DOHH2 (cell line): ENCODE results near the gene EXOC6B.

Source experiments
- H3F3A ChIP-seq: fragments of 200-600 bp; sonication (generic), shearing (Covaris generic); 2 replicates; pipeline ENCODE4 v1.6.0; 2016; ENCODE audit warnings: antibody characterized with exemption, mild to moderate bottlenecking; ENCODE audit not compliant: control insufficient read depth, insufficient read depth
- H3K27ac ChIP-seq: fragments of 200-600 bp; sonication (generic); 2 replicates; pipeline ENCODE4 v1.5.1; 2014; ENCODE audit warnings: low read depth, mild to moderate bottlenecking, low read length, moderate library complexity
- H3K27me3 ChIP-seq: fragments of 200-600 bp; sonication (generic); 2 replicates; pipeline ENCODE4 v1.6.1; 2014; ENCODE audit warnings: mild to moderate bottlenecking, low read length, mixed read lengths; ENCODE audit not compliant: control insufficient read depth
- H3K36me3 ChIP-seq: fragments of 200-600 bp; sonication (generic); 2 replicates; pipeline ENCODE4 v1.6.1; 2014; ENCODE audit warnings: mild to moderate bottlenecking, low read length, moderate library complexity, mixed read lengths; ENCODE audit not compliant: control insufficient read depth
- H3K4me1 ChIP-seq: fragments of 200-600 bp; sonication (generic); 2 replicates; pipeline ENCODE4 v1.6.1; 2014; ENCODE audit warnings: mild to moderate bottlenecking, low read length, mixed read lengths; ENCODE audit not compliant: control insufficient read depth
- H3K4me2 ChIP-seq: fragments of 200-600 bp; sonication (generic); 2 replicates; pipeline ENCODE4 v1.6.0; 2014; ENCODE audit warnings: mild to moderate bottlenecking, low read length, moderate library complexity
- H3K4me3 ChIP-seq: fragments of 200-600 bp; sonication (generic); 2 replicates; pipeline ENCODE4 v1.5.1; 2014; ENCODE audit warnings: mild to moderate bottlenecking, low read length, mixed read lengths
- H3K79me2 ChIP-seq: fragments of 200-600 bp; sonication (generic); 2 replicates; pipeline ENCODE4 v1.6.1; 2014; ENCODE audit warnings: mild to moderate bottlenecking, low read length, mixed read lengths; ENCODE audit not compliant: control insufficient read depth
- H3K9me2 ChIP-seq: fragments of 200-600 bp; sonication (generic); replicated peaks from 2 replicates; pipeline ENCODE4 v1.6.1; 2014; ENCODE audit warnings: mild to moderate bottlenecking, low read length, mixed read lengths; ENCODE audit not compliant: control insufficient read depth
- H3K9me3 ChIP-seq: fragments of 200-600 bp; sonication (generic); 2 replicates; pipeline ENCODE4 v1.6.1; 2014; ENCODE audit warnings: antibody characterized with exemption, low read length, mixed read lengths; ENCODE audit not compliant: control insufficient read depth, insufficient read depth
- H4K20me1 ChIP-seq: fragments of 200-600 bp; sonication (generic); 2 replicates; pipeline ENCODE4 v1.6.0; 2014; ENCODE audit warnings: low read depth, mild to moderate bottlenecking, antibody characterized with exemption, low read length, moderate library complexity; ENCODE audit not compliant: control insufficient read depth, insufficient read depth
- CTCF ChIP-seq: fragments of 200-600 bp; sonication (generic); IDR thresholded peaks from one replicate; pipeline ENCODE4 v1.5.1; 2014; ENCODE audit warnings: antibody characterized with exemption, mild to moderate bottlenecking, low read depth, low read length; ENCODE audit not compliant: poor library complexity, severe bottlenecking
- EZH2phosphoT487 ChIP-seq: fragments of 200-600 bp; sonication (generic); IDR thresholded peaks from 2 replicates; pipeline ENCODE4 v1.6.1; 2017; ENCODE audit warnings: borderline replicate concordance, mild to moderate bottlenecking, antibody characterized with exemption, low read length, moderate library complexity, mixed read lengths

EXOC6B gene

GRCh38 chr2:72821118-72821517, 4.7 kb downstream of the EXOC6B start:
- no peaks in the 10 kb centered on the region for H3K36me3 ChIP-seq
- H3K9me2 ChIP-seq, result no peaks in the 10 kb centered on the region
- no peak overlapping the region for H3K4me3 ChIP-seq
- H3K4me1 ChIP-seq, result peaks cover 8% of the 10 kb centered on the region
- H3K27me3 ChIP-seq, result no peaks in the 10 kb centered on the region
- no peaks in the 10 kb centered on the region for H3K79me2 ChIP-seq
- H3F3A ChIP-seq, result no peaks in the 10 kb centered on the region
- no peaks in the 10 kb centered on the region for H3K9me3 ChIP-seq
- no peak for TF ChIP-seq CTCF
- no peak for TF ChIP-seq EZH2phosphoT487
- no peaks in the 10 kb centered on the region for H4K20me1 ChIP-seq
- no peak overlapping the region for H3K27ac ChIP-seq
- no peak overlapping the region for H3K4me2 ChIP-seq

- Histone ChIP-seq H3K79me2 (no peaks in the 10 kb centered on the region), H3K9me2 (no peaks in the 10 kb centered on the region), H3K36me3 (no peaks in the 10 kb centered on the region), H3F3A (no peaks in the 10 kb centered on the region), H3K4me3 (no peak overlapping the region), H3K27me3 (no peaks in the 10 kb centered on the region), H3K27ac (no peak overlapping the region), H4K20me1 (no peaks in the 10 kb centered on the region), H3K4me1 (0 out of 2 replicates have a peak, but pooled peaks cover 3% of the 10 kb centered on the region), H3K9me3 (no peaks in the 10 kb centered on the region), H3K4me2 (no peak overlapping the region)
- TF ChIP-seq CTCF (no peak), EZH2phosphoT487 (no peak)
These were observed 6.3 kb downstream of the EXOC6B start for GRCh38 chr2:72819501-72819900.

GRCh38 chr2:72815655-72816278, 10.1 kb downstream of the EXOC6B start:
- Histone ChIP-seq H3K27ac (no peak overlapping the region), H3K4me2 (no peak overlapping the region), H3K9me2 (no peaks in the 10 kb centered on the region), H3K79me2 (no peaks in the 10 kb centered on the region), H3K9me3 (no peaks in the 10 kb centered on the region), H3F3A (no peaks in the 10 kb centered on the region), H3K36me3 (no peaks in the 10 kb centered on the region), H3K27me3 (no peaks in the 10 kb centered on the region), H4K20me1 (no peaks in the 10 kb centered on the region), H3K4me3 (no peak overlapping the region), H3K4me1 (no peaks in the 10 kb centered on the region)
- TF ChIP-seq CTCF (no peak), EZH2phosphoT487 (no peak)

GRCh38 chr2:72813841-72814240, 12.0 kb downstream of the EXOC6B start:
- H3K4me3 ChIP-seq, result no peak overlapping the region
- H4K20me1 ChIP-seq, result no peaks in the 10 kb centered on the region
- H3K4me1 ChIP-seq, result no peaks in the 10 kb centered on the region
- H3K9me2 ChIP-seq, result no peaks in the 10 kb centered on the region
- no peaks in the 10 kb centered on the region for H3F3A ChIP-seq
- no peak overlapping the region for H3K4me2 ChIP-seq
- no peak overlapping the region for H3K27ac ChIP-seq
- H3K36me3 ChIP-seq, result no peaks in the 10 kb centered on the region
- H3K27me3 ChIP-seq, result no peaks in the 10 kb centered on the region
- TF ChIP-seq EZH2phosphoT487 (no peak), CTCF (no peak)
- H3K9me3 ChIP-seq, result no peaks in the 10 kb centered on the region
- H3K79me2 ChIP-seq, result no peaks in the 10 kb centered on the region
